Nephron progenitor cell (in vitro differentiated cells): Measurements from ENCODE around the gene ANO1.

Source experiments
- DNase-seq: peaks from one replicate; pipeline ENCODE4 v3.0.0; 2021
- H3K27ac Mint-ChIP-seq: 2 replicates; pipeline ENCODE4 v1.8.0; 2021; ENCODE audit warnings: mild to moderate bottlenecking, moderate library complexity, mixed read lengths
- H3K27me3 Mint-ChIP-seq: 2 replicates; pipeline ENCODE4 v1.8.0; 2021; ENCODE audit warnings: mild to moderate bottlenecking, low read depth, mixed read lengths; ENCODE audit not compliant: poor library complexity
- H3K36me3 Mint-ChIP-seq: 2 replicates; pipeline ENCODE4 v1.8.0; 2021; ENCODE audit warnings: low read depth, mixed read lengths
- H3K4me1 Mint-ChIP-seq: 2 replicates; pipeline ENCODE4 v1.8.0; 2021; ENCODE audit warnings: mixed read lengths
- H3K4me3 Mint-ChIP-seq: 2 replicates; pipeline ENCODE4 v1.8.0; 2021; ENCODE audit warnings: mild to moderate bottlenecking, moderate library complexity, mixed read lengths
- H3K9me3 Mint-ChIP-seq: 2 replicates; pipeline ENCODE4 v1.8.0; 2021; ENCODE audit warnings: mild to moderate bottlenecking, moderate library complexity, mixed read lengths
- TF ChIP-seq, protein P1 (sequence below): fragments of 200-600 bp; sonication (generic); IDR thresholded peaks from 2 replicates; pipeline ENCODE4 v1.5.0; 2021; ENCODE audit warnings: antibody characterized with exemption

The ANO1 gene

DNA sequence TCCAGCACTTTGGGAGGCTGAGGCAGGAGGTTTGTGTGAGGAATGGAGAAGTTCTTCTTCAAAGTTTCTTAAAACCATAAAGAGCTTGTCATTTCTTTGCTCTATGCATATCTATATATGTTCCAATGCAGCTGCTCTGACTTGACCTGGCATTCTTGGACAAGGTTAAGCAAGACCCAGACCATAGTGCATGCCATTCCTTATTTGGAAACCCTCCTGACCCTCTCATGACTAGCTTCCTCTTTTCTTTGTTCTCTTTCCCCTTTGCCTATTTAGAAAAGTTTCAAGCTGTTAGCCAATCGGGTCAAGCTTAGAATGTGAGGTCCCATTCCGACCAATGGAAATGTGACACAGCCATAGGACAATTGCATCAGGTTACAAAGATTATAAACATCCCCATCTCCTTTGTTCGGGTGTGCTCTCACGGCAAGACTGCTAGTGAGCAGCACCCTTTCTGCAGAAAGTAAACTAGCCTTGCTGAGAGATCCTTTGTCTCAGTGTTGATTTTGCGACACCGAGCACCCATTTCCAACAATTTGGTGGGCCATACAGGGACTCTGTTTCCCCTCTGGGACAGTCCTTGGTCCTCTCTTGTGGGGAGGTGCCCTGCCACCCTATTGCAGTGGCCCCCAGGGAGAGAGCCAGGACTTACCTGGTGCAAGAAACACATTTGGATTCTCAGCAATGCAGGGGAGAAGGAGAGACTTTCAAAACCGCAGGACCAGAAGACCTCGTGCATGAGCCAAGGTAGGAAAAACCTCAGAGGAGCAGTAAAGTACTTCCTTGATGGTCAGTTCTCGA, 39.9 kb upstream of the ANO1 start:
- TF ChIP-seq, protein P1, sequence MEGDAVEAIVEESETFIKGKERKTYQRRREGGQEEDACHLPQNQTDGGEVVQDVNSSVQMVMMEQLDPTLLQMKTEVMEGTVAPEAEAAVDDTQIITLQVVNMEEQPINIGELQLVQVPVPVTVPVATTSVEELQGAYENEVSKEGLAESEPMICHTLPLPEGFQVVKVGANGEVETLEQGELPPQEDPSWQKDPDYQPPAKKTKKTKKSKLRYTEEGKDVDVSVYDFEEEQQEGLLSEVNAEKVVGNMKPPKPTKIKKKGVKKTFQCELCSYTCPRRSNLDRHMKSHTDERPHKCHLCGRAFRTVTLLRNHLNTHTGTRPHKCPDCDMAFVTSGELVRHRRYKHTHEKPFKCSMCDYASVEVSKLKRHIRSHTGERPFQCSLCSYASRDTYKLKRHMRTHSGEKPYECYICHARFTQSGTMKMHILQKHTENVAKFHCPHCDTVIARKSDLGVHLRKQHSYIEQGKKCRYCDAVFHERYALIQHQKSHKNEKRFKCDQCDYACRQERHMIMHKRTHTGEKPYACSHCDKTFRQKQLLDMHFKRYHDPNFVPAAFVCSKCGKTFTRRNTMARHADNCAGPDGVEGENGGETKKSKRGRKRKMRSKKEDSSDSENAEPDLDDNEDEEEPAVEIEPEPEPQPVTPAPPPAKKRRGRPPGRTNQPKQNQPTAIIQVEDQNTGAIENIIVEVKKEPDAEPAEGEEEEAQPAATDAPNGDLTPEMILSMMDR: no peak
- H3K4me3 Mint-ChIP-seq: no peak overlapping the region
- H3K27ac Mint-ChIP-seq: no peak overlapping the region
- peaks cover 51% of the 10 kb centered on the region for H3K9me3 Mint-ChIP-seq
- no peak for DNase-seq
- H3K27me3 Mint-ChIP-seq: peaks cover 41% of the 10 kb centered on the region
- H3K4me1 Mint-ChIP-seq: no peaks in the 10 kb centered on the region
- H3K36me3 Mint-ChIP-seq: peaks cover 5% of the 10 kb centered on the region

DNA sequence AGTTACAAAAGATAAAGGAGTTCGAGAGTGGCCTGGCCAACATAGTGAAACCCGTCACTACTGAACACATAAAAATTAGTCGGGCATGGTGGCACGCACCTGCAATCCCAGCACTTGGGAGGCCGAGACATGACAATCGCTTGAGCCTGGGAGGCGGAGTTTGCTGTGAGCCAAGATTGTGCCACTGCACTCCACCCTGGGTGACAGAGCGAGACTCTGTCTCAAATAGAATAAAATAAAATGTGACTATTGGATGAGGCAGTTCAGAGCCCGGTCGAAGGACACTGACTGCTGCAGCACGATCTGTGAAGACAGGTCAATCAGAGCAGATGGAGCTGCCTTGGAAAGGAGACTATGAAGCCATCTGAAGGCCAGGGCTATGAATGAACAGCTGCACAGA, 37.7 kb upstream of the ANO1 start:
- DNase-seq: no peak
- Mint-ChIP-seq H3K27me3 (peaks cover 34% of the 10 kb centered on the region), H3K4me1 (no peaks in the 10 kb centered on the region), H3K9me3 (peaks cover 69% of the 10 kb centered on the region), H3K27ac (no peak overlapping the region), H3K36me3 (peaks cover 5% of the 10 kb centered on the region), H3K4me3 (no peak overlapping the region)
- TF ChIP-seq, protein P1: no peak

DNA sequence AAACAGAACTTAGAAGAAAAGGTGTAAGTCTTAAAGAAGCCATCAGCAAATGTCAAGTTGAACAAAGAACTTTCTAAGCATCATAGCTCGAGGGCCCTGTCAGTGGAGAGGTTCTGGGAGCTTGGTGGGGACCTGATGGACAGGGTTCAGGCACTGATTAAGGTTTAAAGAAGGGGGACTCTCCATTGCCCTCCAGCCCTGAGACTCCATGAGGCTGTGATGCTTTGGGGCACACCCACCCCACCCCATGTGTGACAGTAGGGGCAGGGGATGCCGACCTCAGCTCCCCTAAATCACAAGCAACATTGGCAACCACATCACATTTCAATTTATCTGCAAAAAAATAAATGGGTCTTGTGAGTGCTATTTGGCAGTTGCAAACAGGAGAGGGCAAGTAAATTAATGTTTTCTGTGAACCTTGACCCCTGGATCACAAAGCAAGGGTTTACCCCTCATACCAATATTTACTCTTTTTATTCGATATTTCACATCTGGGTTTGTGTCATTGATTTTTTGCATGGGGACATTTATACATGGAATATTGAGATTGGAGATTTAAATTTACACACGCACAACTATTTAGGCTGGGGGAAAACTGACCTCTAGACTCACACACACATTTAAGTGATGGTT, 37.1 kb upstream of the ANO1 start:
- no peak for DNase-seq
- TF ChIP-seq, protein P1: no peak
- H3K36me3 Mint-ChIP-seq: peaks cover 5% of the 10 kb centered on the region
- no peak overlapping the region for H3K4me3 Mint-ChIP-seq
- peaks cover 74% of the 10 kb centered on the region for H3K9me3 Mint-ChIP-seq
- peaks cover 37% of the 10 kb centered on the region for H3K27me3 Mint-ChIP-seq
- H3K4me1 Mint-ChIP-seq: no peaks in the 10 kb centered on the region
- no peak overlapping the region for H3K27ac Mint-ChIP-seq

DNA sequence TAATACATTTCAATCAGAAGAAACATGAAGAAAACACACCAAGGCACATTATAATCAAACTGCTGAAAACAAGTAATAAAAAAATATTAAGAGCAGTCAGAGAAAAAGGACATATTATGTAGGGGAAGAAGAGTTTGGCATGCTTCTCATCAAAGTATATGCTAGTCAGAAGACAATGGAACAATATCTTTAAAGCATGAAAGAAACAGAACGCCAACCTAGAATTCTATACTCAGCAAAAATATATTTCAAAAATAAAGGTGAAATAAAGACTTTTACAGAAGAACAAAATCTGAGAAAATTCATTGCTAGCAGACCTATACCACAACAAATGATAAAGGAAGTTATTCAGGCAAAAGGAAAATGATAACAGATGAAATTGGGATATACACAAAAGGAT, 34.6 kb upstream of the ANO1 start:
- peaks cover 48% of the 10 kb centered on the region for H3K27me3 Mint-ChIP-seq
- no peak overlapping the region for H3K4me3 Mint-ChIP-seq
- H3K36me3 Mint-ChIP-seq: peaks cover 5% of the 10 kb centered on the region
- no peak for DNase-seq
- no peaks in the 10 kb centered on the region for H3K4me1 Mint-ChIP-seq
- H3K27ac Mint-ChIP-seq: no peak overlapping the region
- TF ChIP-seq, protein P1: no peak
- H3K9me3 Mint-ChIP-seq: peaks cover 62% of the 10 kb centered on the region

DNA sequence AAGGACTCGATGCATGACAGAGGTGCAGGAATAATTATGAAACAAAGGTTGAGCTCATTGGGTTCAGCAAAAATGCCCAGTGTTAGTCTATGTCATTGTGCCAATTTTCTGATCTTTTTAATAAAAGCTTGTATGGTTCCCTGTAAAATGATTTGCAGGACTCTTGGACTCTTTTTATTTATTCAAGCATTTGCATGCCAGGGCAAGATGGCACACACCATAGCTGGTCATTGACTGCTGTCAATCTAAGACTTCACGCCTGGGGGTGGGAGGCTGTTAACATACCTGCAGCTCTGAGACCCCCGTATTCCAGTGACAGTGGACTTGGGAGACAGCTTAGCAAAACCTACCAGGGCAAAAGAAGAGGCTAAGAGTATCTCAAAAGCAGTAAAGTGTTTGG, 32.0 kb upstream of the ANO1 start:
- TF ChIP-seq, protein P1: no peak
- Mint-ChIP-seq H3K4me1 (peaks cover 5% of the 10 kb centered on the region), H3K36me3 (peaks cover 5% of the 10 kb centered on the region), H3K27ac (no peak overlapping the region), H3K4me3 (no peak overlapping the region), H3K27me3 (peaks cover 54% of the 10 kb centered on the region), H3K9me3 (peaks cover 43% of the 10 kb centered on the region)
- DNase-seq: no peak
